Measurements from ENCODE around the gene CSNK1A1.
"Not testable (repeated sequence)": the region's sequence is repeated elsewhere in the genome, so short reads cannot be mapped to it uniquely, and the experiment has no call there.

The CSNK1A1 gene

GRCh38 chr5:149526845-149527590 is 24.2 kb downstream of the CSNK1A1 start:
- peak; percentile 18 for DNase-seq

DNA sequence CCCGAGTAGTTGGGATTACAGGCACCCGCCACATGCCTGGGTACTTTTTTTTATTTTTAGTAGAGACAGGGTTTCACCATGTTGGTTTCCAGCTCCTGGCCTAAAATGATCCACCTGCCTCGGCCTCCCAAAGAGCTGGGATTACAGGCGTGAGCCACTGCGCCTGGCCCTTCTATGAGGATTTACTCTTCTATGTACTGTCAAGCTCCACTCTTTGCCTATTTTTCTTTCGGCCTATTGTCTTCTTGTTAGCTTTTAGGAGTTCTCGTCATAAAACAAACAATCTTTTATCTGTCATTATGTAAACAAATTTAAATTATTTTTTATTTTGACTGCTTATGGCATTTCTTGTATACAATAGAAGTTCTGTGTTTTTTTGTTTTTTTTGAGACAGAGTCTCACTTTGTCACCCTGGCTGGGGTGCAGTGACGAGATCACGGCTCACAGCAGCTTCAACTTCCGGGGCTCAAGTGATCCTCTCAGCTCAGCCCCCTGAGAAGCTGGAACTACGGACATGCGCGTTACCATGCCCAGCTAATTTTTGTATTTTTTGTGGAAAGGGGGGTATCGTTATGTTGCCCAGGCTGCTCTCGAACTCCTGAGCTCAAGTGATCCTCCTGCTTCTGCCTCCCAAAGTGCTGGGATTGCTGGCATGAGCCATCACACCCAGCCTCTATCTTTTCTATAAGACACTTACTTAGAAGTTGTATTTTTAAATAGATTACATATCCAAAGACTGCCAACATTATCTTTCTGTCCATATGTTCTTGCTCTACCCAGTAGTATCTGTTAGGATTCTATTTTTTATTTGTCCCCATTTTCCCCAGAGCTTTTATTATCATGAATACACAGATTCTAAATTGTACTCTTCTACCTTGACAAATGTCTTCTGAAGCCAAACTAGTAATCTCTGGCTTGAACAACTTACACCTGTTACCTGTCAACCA is 29.2 kb downstream of the CSNK1A1 start:
- no peak for DNase-seq

DNA sequence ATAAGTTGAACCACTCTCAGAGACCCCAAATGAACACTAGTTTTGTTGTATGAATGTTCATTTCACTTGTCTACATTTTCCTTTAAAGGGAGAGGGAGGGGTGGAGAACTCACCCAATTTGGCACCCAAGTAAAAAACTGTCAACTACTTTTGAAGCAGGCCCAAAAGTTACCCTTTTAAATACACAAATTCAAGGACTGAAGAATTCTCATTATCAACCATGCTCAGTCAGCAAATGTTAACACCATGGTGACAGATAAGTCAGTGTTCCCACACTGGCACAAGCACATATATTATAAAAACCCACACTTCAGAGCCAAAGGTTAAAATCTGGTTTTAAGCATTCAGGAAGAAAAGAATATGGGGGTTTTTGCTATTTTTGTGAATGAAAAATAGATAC is 31.6 kb downstream of the CSNK1A1 start:
- DNase-seq: no peak

DNA sequence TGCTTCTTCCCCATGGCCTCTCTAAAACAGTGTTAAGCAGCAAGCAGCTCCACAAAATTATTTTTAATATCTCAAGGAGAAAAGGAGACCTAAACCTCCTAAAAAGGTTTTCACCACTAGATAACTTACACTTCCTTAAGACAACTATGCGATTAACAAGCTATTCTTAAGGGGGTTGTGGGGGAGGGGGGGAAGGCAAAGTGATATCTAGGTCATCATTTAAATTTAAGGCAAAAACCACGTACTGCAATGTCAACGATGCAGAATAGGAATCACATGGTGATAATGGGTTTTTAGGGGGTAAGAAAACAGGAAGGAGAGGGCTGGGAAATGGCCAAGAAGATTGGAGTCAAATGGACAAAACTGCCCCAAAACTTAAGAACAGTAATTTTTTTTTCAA is 32.6 kb downstream of the CSNK1A1 start:
- no peak for DNase-seq

DNA sequence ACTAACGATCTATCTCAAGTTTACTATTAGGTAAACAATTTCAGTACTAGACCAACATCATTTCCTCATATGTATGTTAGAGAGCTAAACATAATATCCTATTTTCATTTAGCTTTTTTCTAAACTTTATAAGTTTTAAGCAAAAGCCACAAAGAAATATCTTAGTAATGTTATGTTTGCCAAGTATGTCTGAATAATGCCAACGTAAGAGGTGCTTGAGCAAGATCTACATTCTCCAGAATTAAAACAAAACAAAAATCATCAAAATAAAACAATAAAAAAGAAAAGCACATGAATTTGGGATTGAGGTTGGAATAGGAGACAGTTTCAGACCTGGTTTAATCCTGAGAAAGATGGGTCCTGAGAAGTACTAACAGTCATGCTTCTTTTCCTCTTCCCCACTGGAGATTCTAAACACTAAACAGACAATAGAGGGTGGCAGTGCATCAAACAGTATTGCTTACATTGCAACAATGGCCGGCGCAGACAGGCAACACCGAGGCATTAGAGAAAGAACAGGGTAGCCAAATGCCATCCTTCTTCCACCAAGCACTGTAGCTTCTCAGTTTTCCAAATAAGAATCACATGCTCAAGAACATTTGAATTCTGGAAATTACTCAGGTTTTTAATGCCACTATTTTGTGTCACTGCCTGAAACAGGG is 33.6 kb downstream of the CSNK1A1 start:
- DNase-seq: no peak

DNA sequence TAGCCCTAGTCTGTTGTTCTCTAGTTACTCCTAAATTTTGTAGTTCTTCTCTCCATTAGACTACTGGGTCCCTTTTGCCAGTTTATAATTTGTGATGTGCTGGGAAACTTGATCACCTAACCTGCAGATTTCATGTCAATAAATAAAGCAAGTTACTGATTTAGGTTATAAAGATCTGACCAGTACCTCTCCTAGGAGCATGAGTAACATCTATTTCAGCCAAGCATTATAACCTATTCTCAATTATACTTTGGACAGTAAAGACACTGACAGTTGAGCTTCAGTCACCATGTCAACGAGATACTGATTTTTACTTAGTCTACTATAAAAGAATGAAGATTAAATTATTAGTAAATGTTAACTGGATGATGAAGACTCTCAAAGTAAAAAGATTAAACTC is 36.7 kb downstream of the CSNK1A1 start:
- no peak for DNase-seq

DNA sequence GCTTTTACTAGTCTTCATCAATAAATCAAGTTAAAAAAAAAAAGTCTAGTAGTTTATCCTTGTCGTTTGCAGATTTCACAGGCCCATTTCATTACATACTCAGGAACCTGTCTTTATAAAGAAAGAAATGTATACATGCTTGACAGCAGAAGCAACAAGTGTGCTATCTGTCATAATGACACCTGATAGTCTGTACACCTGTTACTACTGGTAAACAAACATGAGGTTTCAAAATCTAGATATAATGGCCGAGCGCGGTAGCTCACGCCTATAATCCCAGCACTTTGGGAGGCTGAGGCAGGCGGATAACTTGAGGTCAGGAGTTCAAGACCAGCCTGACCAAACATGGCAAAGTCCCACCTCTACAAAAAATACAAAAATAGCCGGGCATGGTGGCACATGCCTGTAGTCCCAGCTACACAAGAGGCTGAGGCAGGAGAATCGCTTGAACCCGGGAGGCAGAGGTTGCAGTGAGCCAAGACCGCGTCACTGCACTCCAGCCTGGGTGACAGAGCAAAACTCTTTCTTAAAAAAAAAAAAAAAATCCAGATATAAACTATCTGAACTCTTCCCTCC is 37.8 kb downstream of the CSNK1A1 start:
- not testable (repeated sequence) for DNase-seq

DNA sequence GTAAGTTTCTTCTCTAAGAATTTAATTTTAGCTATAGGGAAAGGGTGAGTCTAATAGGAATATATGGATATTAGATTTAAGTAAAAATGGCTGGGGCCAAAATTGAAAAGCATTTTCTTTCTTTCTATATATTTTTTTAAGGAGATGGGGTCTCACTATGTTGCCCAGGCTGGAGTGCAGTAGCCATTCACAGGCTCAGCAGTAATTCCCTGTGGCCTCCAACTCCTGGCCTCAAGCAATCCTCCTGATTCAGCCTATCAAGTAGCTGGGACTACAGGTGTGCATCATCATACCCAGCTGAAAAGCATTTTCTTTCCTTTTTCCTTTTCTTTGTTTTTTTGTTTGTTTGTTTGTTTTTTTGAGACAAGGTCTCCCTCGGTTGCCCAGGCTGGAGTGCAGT is 41.1 kb downstream of the CSNK1A1 start:
- no peak for DNase-seq

- no peak for DNase-seq
Measured at GRCh38 chr5:149504677-149505076, 46.6 kb downstream of the CSNK1A1 start.

GRCh38 chr5:149503006-149503405 is 48.2 kb downstream of the CSNK1A1 start:
- no peak for DNase-seq

GRCh38 chr5:149500922-149501582 is 50.2 kb downstream of the CSNK1A1 start:
- no peak for DNase-seq

DNA sequence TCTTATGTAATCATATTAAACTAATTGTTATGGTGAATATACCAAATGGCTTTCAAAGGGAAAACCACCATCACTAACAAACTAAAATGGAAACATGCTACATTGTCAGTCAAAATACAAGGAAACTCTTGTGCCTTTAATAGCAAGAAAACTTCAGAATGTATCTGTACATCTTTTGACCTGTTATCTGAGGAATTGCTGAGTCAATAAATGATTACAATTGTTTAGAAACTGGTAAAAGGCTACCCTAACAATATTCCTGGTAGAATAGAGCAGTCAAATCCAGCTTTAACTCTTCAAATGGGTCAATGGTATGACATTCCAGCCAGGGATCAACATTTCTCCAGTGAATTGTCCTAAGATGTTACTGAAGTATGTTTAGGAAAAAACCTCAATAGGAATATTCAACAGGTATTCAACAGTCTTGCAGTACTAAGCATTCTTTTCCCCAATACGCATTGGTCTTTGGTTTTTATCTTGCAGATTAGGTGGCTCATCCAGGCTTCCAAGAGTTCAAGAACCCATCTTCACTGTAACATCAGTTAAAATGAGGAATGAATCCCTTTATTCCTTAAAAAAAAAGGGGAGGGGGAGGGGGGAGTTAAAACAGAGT is 52.4 kb downstream of the CSNK1A1 start:
- no peak for DNase-seq

- no peak for DNase-seq
Measured at GRCh38 chr5:149497357-149497756, 53.9 kb downstream of the CSNK1A1 start.

DNA sequence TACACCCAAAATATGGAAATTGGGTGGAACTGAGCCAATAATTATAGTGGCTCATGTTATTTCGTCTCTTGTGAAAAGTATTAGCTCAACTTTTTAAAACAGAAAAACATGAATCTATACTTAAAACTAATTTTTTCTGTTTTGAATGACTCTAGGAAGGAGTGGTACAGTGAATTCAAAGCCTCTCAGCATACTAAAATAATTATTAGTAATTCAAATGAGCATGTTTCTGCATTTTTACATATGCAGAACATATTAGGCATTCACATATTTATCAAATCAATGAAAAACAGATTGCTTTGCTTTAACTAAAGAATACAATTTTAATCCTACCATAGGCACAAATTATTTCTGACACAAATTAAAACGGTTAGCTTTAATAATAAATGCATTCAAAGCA is 54.3 kb downstream of the CSNK1A1 start:
- DNase-seq: no peak

GRCh38 chr5:149496166-149496565 is 55.1 kb downstream of the CSNK1A1 start:
- DNase-seq: no peak

DNA sequence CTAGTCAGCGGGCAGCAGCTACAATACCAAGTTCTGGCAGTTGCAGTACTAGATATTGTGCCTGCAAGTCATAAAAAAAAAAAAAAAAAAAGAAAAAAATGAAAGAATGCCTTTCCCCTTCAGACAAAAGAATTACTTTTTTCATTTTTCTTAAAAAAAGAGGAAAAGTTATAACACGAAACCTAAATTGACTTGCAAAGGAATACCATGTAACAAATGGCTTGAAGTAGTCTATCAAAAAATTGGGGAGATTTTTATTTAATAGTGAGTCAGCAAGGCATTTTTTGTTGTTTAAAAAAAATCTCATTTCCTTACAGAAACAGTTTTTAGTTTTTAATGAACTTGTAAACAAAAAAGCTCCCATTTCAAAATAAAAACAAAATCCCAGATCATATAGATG is 55.6 kb downstream of the CSNK1A1 start:
- DNase-seq: no peak

GRCh38 chr5:149493316-149493715 is 57.9 kb downstream of the CSNK1A1 start:
- no peak for DNase-seq

- DNase-seq: no peak
Measured at GRCh38 chr5:149492781-149493180, 58.5 kb downstream of the CSNK1A1 start.

DNA sequence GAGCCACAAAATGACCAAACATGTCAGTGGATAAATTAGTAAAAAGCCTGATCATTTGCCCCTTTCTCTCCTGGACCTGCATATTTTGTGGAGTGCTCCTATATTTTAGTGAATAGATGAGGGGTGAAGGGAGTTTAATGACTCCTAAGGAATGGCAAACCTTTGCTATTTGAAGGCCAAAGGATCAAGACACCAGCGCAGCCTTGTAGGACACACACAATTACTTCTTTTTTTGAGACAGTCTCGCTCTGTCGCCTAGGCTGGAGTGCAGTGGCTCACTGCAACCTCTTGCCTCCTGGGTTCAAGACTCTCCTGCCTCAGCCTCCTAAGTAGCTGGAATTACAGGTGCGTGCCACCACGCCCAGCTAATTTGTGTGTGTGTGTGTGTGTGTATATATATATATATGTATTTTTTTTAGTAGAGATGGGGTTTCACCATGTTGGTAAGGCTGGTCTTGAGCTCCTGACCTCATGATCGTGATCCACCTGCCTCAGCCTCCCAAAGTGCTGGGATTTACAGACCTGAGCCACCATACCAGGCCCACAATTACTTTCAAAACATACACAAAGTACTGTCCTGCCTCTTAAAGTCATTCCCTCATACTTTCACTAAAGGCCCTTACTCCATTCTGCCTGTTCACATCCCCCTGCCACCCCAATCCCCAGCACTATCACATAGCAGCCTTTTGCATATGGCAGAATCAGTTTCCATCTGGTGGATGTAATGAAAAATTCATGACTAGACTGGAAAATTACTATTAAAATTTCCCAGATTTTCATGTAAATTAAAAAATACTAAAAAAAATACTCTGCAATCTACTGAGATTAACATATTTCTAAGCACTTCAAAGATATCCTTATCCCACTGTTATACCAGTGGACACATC is 60.4 kb downstream of the CSNK1A1 start:
- no peak for DNase-seq

- no peak for DNase-seq
Measured at GRCh38 chr5:149489605-149490037, 61.6 kb downstream of the CSNK1A1 start.
